ENCODE results near the gene CNKSR3.

DNA sequence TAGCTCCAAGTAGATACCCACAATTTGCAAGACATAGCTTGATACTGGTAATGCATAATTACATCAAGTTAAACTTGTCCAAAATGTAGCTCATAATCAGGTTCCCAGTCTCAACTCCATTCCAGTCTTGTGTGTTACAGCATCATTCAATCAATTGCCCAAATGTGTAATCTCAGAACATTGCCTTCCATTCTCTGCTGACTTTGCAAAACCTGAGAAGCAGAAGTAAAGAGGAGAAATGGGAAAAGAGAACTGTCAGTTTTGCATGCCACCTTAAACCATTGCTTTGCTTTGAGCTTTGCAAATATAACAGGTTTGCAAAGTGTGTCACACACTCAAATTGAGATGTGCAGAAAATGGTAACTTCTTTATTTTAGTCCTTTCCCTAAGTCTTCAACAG is 40.3 kb upstream of the CNKSR3 start:
- no peak for TF ChIP-seq TAF1 (IDR thresholded peaks at IDR 0.05; ENCODE audit: low read depth)
- TF ChIP-seq RAD21 (IDR thresholded peaks at IDR 0.05; ENCODE audit: low read depth) = no peak
- TF ChIP-seq ZBTB7A (IDR thresholded peaks at IDR 0.05; ENCODE audit: low read depth) = no peak
- no peak for TF ChIP-seq TCF12 (IDR thresholded peaks at IDR 0.05; ENCODE audit: low read depth)
- no peak for TF ChIP-seq FOXM1 (IDR thresholded peaks at IDR 0.05; ENCODE audit: borderline replicate concordance, low read depth)
